ENCODE data around the gene CAMTA1. TPM values are rescaled to one million over a fixed set of nuclear protein-coding genes. Genes with fewer than 3 reads are reported as not detected.

The CAMTA1 gene
- total RNA-seq, 1 donor from 2014 or later: 69.9 TPM

GRCh38 chr1:7659514-7659913 lies 874.3 kb downstream of the CAMTA1 start:
- H3K4me1 Mint-ChIP-seq: no peaks in the 10 kb centered on the region
- intact Hi-C loops (cut with micrococcal nuclease): no loop called here
- H3K9me3 Mint-ChIP-seq: no peaks in the 10 kb centered on the region
- no peak for DNase-seq
- H3K4me3 Mint-ChIP-seq: no peak overlapping the region
- H3K36me3 Mint-ChIP-seq (ENCODE audit: low read depth): no peaks in the 10 kb centered on the region
- no peaks in the 10 kb centered on the region for H3K27me3 Mint-ChIP-seq
- H3K27ac Mint-ChIP-seq: no peak overlapping the region

- Mint-ChIP-seq H3K4me1 (no peaks in the 10 kb centered on the region), H3K27ac (no peak overlapping the region), H3K9me3 (no peaks in the 10 kb centered on the region), H3K27me3 (no peaks in the 10 kb centered on the region), H3K4me3 (no peak overlapping the region), H3K36me3 (ENCODE audit: low read depth) (no peaks in the 10 kb centered on the region)
- intact Hi-C loops (cut with micrococcal nuclease): no loop called here
- no peak for DNase-seq
Observed at GRCh38 chr1:7663451-7664146, 878.3 kb downstream of the CAMTA1 start.

GRCh38 chr1:7664147-7664892 lies 879.1 kb downstream of the CAMTA1 start:
- intact Hi-C loops (cut with micrococcal nuclease): no loop called here
- H3K27ac Mint-ChIP-seq: no peak overlapping the region
- no peak overlapping the region for H3K4me3 Mint-ChIP-seq
- DNase-seq: no peak
- no peaks in the 10 kb centered on the region for H3K9me3 Mint-ChIP-seq
- H3K36me3 Mint-ChIP-seq (ENCODE audit: low read depth): no peaks in the 10 kb centered on the region
- H3K4me1 Mint-ChIP-seq: no peaks in the 10 kb centered on the region
- H3K27me3 Mint-ChIP-seq: no peaks in the 10 kb centered on the region

- Mint-ChIP-seq H3K27me3 (no peaks in the 10 kb centered on the region), H3K27ac (no peak overlapping the region), H3K4me3 (no peak overlapping the region), H3K9me3 (no peaks in the 10 kb centered on the region), H3K4me1 (no peaks in the 10 kb centered on the region), H3K36me3 (ENCODE audit: low read depth) (no peaks in the 10 kb centered on the region)
- no peak for DNase-seq
- intact Hi-C loops (cut with micrococcal nuclease): loop anchor here (5.0 kb wide), 1 partner anchor 37 kb away; no protein-coding TSS in a partner anchor
Observed at GRCh38 chr1:7664893-7665250, 879.6 kb downstream of the CAMTA1 start.

GRCh38 chr1:7666249-7666648 lies 881.0 kb downstream of the CAMTA1 start:
- Mint-ChIP-seq H3K4me1 (no peaks in the 10 kb centered on the region), H3K36me3 (ENCODE audit: low read depth) (no peaks in the 10 kb centered on the region), H3K9me3 (no peaks in the 10 kb centered on the region), H3K27ac (no peak overlapping the region), H3K27me3 (no peaks in the 10 kb centered on the region), H3K4me3 (no peak overlapping the region)
- intact Hi-C loops (cut with micrococcal nuclease): loop anchor here (2.0 to 5.0 kb wide), 2 partner anchors 36 to 237 kb away; no protein-coding TSS in a partner anchor
- no peak for DNase-seq

GRCh38 chr1:7667159-7667558 lies 881.9 kb downstream of the CAMTA1 start:
- H3K4me3 Mint-ChIP-seq: no peak overlapping the region
- H3K27me3 Mint-ChIP-seq: no peaks in the 10 kb centered on the region
- intact Hi-C loops (cut with micrococcal nuclease): loop anchor here (1.0 to 5.0 kb wide), 3 partner anchors 35 to 236 kb away; no protein-coding TSS in a partner anchor
- no peaks in the 10 kb centered on the region for H3K36me3 Mint-ChIP-seq (ENCODE audit: low read depth)
- H3K9me3 Mint-ChIP-seq: no peaks in the 10 kb centered on the region
- no peak overlapping the region for H3K27ac Mint-ChIP-seq
- DNase-seq: no peak
- H3K4me1 Mint-ChIP-seq: no peaks in the 10 kb centered on the region

- H3K4me3 Mint-ChIP-seq: no peak overlapping the region
- no peaks in the 10 kb centered on the region for H3K36me3 Mint-ChIP-seq (ENCODE audit: low read depth)
- no peaks in the 10 kb centered on the region for H3K4me1 Mint-ChIP-seq
- H3K27ac Mint-ChIP-seq: no peak overlapping the region
- intact Hi-C loops (cut with micrococcal nuclease): loop anchor here (1.0 to 5.0 kb wide), 3 partner anchors 35 to 235 kb away; no protein-coding TSS in a partner anchor
- no peaks in the 10 kb centered on the region for H3K27me3 Mint-ChIP-seq
- DNase-seq: peak; percentile 95
- H3K9me3 Mint-ChIP-seq: no peaks in the 10 kb centered on the region
Observed at GRCh38 chr1:7667625-7668218, 882.5 kb downstream of the CAMTA1 start.

- intact Hi-C loops (cut with micrococcal nuclease): loop anchor here (5.0 kb wide), 1 partner anchor 33 kb away; no protein-coding TSS in a partner anchor
- Mint-ChIP-seq H3K27me3 (no peaks in the 10 kb centered on the region), H3K36me3 (ENCODE audit: low read depth) (no peaks in the 10 kb centered on the region), H3K4me3 (no peak overlapping the region), H3K9me3 (no peaks in the 10 kb centered on the region), H3K4me1 (no peaks in the 10 kb centered on the region), H3K27ac (no peak overlapping the region)
- DNase-seq: peak; percentile 83
Observed at GRCh38 chr1:7669559-7670311, 884.5 kb downstream of the CAMTA1 start.

- Mint-ChIP-seq H3K27ac (no peak overlapping the region), H3K4me1 (no peaks in the 10 kb centered on the region), H3K9me3 (no peaks in the 10 kb centered on the region), H3K36me3 (ENCODE audit: low read depth) (no peaks in the 10 kb centered on the region), H3K4me3 (no peak overlapping the region), H3K27me3 (no peaks in the 10 kb centered on the region)
- DNase-seq: no peak
- intact Hi-C loops (cut with micrococcal nuclease): no loop called here
Observed at GRCh38 chr1:7670334-7671145, 885.3 kb downstream of the CAMTA1 start.

GRCh38 chr1:7671146-7671465 lies 885.9 kb downstream of the CAMTA1 start:
- Mint-ChIP-seq H3K27me3 (no peaks in the 10 kb centered on the region), H3K4me1 (no peaks in the 10 kb centered on the region), H3K27ac (no peak overlapping the region), H3K36me3 (ENCODE audit: low read depth) (no peaks in the 10 kb centered on the region), H3K9me3 (no peaks in the 10 kb centered on the region), H3K4me3 (no peak overlapping the region)
- intact Hi-C loops (cut with micrococcal nuclease): no loop called here
- no peak for DNase-seq

GRCh38 chr1:7671676-7672075 lies 886.4 kb downstream of the CAMTA1 start:
- Mint-ChIP-seq H3K27me3 (no peaks in the 10 kb centered on the region), H3K4me3 (no peak overlapping the region), H3K9me3 (no peaks in the 10 kb centered on the region), H3K27ac (no peak overlapping the region), H3K36me3 (ENCODE audit: low read depth) (no peaks in the 10 kb centered on the region), H3K4me1 (no peaks in the 10 kb centered on the region)
- DNase-seq: no peak
- intact Hi-C loops (cut with micrococcal nuclease): no loop called here

- H3K9me3 Mint-ChIP-seq: no peaks in the 10 kb centered on the region
- no peaks in the 10 kb centered on the region for H3K27me3 Mint-ChIP-seq
- H3K36me3 Mint-ChIP-seq (ENCODE audit: low read depth): no peaks in the 10 kb centered on the region
- intact Hi-C loops (cut with micrococcal nuclease): no loop called here
- no peak overlapping the region for H3K4me3 Mint-ChIP-seq
- no peaks in the 10 kb centered on the region for H3K4me1 Mint-ChIP-seq
- H3K27ac Mint-ChIP-seq: no peak overlapping the region
- no peak for DNase-seq
Observed at GRCh38 chr1:7672864-7673263, 887.6 kb downstream of the CAMTA1 start.

GRCh38 chr1:7674972-7675371 lies 889.7 kb downstream of the CAMTA1 start:
- Mint-ChIP-seq H3K36me3 (ENCODE audit: low read depth) (no peaks in the 10 kb centered on the region), H3K4me3 (no peak overlapping the region), H3K9me3 (no peaks in the 10 kb centered on the region), H3K4me1 (no peaks in the 10 kb centered on the region), H3K27ac (no peak overlapping the region), H3K27me3 (peaks cover 3% of the 10 kb centered on the region)
- DNase-seq: no peak
- intact Hi-C loops (cut with micrococcal nuclease): no loop called here
